Naive B cell (primary cell): Measurements from ENCODE around the gene TSHR. TPM values are rescaled to one million over a fixed set of nuclear protein-coding genes. Genes with fewer than 3 reads are reported as not detected.

Source experiments
- polyA plus RNA-seq, 6 donors: library from polyadenylated mRNA; unstranded; fragments of 300-500 nt; fragmentation: Illumina TruSeq; gene quantifications; one replicate each; pipeline ENCODE4 v1.2.3, GENCODE V29; 2021; ENCODE audit warnings: low read depth in 6 of 6

Gene TSHR
- polyA plus RNA-seq, 6 donors from 2014 or later: not detected

Other genes starting within 250 kb of the TSHR start
- gene CEP128, start 13.9 kb upstream of the TSHR start, polyA plus RNA-seq: 1 to 10 TPM; 1.5 to 5.1 (median 2.7) TPM